H1 (cell line): ENCODE results near the gene IFITM10. TPM values are rescaled to one million over a fixed set of nuclear protein-coding genes. Genes with fewer than 3 reads are reported as not detected.
A peak's percentile ranks its signal among the peaks of the same experiment; 100 is the strongest.

Experiments used
- CTCF ChIA-PET: fragments of 300-600 bp; sonication (Branson Sonifier 250); formaldehyde crosslinking; loops from one replicate; lab custom pipeline; 2021; ENCODE audit not compliant: partially characterized antibody; lab: Charles Lee
- POLR2A ChIA-PET: fragments of 300-600 bp; sonication (Branson Sonifier 250); formaldehyde crosslinking; loops from one replicate; lab custom pipeline; 2021; ENCODE audit warnings: inconsistent platforms; ENCODE audit not compliant: partially characterized antibody; lab: Charles Lee
- DNase-seq, 2 experiments: peaks; one replicate each; pipeline versions ENCODE4 v3.0.0 to v3.0.0-alpha.2; 2010 to 2022; ENCODE audit warnings: low spot score in 2 of 2, low read depth in 1 of 2, mixed read lengths in 1 of 2
- FAIRE-seq: peaks from 2 replicates; lab custom pipeline; 2011; peaks lifted over from hg19 to GRCh38; lab: Jason Lieb, UNC
- H2AFZ ChIP-seq: 2 replicates; pipeline ENCODE4 v1.8.1; 2012; ENCODE audit warnings: low read length, inconsistent platforms
- H2AK5ac ChIP-seq: 2 replicates; pipeline ENCODE4 v1.6.1; 2013; ENCODE audit warnings: low read depth, low read length
- H2BK120ac ChIP-seq: replicated peaks from 2 replicates; pipeline ENCODE3; 2013; ENCODE audit warnings: low read depth, low read length, inconsistent platforms
- H2BK12ac ChIP-seq: 2 replicates; pipeline ENCODE4 v1.6.1; 2013; ENCODE audit warnings: low read depth, low read length
- H2BK15ac ChIP-seq: 2 replicates; pipeline ENCODE4 v1.6.1; 2013; ENCODE audit warnings: low read length
- H2BK20ac ChIP-seq: 2 replicates; pipeline ENCODE4 v1.6.1; 2013; ENCODE audit warnings: low read length
- H2BK5ac ChIP-seq: 2 replicates; pipeline ENCODE4 v1.6.1; 2013; ENCODE audit warnings: low read depth, low read length
- H3K14ac ChIP-seq: 2 replicates; pipeline ENCODE4 v1.6.1; 2013; ENCODE audit warnings: inconsistent platforms; ENCODE audit not compliant: insufficient read length
- H3K18ac ChIP-seq: 2 replicates; pipeline ENCODE4 v1.6.1; 2013; ENCODE audit warnings: low read length; ENCODE audit errors: extremely low read depth
- H3K23ac ChIP-seq: 2 replicates; pipeline ENCODE4 v1.6.1; 2013; ENCODE audit warnings: inconsistent platforms; ENCODE audit not compliant: insufficient read length
- H3K23me2 ChIP-seq: 2 replicates; pipeline ENCODE4 v1.6.1; 2013; ENCODE audit warnings: low read depth, low read length
- H3K27ac ChIP-seq: 2 replicates; pipeline ENCODE4 v1.6.1; 2011; ENCODE audit warnings: low read depth, low read length, inconsistent platforms
- H3K27me3 ChIP-seq, 4 experiments: replicated peaks in 1 of 4; 1 replicate in 1 of 4; 2 replicates in 3 of 4; pipeline versions ENCODE4 v1.6.1 to v1.8.1; 2011 to 2013; ENCODE audit warnings: low read length in 3 of 4, mild to moderate bottlenecking in 3 of 4, inconsistent platforms in 2 of 4, mixed read lengths in 2 of 4, moderate library complexity in 1 of 4; ENCODE audit not compliant: control insufficient read depth in 3 of 4, insufficient read depth in 3 of 4; ENCODE audit errors: extremely low read depth in 1 of 4
- H3K36me3 ChIP-seq, 4 experiments: 2 replicates each; pipeline versions ENCODE4 v1.6.1 to v1.8.1; 2011 to 2013; ENCODE audit warnings: mild to moderate bottlenecking in 4 of 4, low read length in 3 of 4, moderate library complexity in 2 of 4, control low read depth in 1 of 4, inconsistent platforms in 1 of 4; ENCODE audit not compliant: insufficient read depth in 4 of 4, control insufficient read depth in 2 of 4
- H3K4ac ChIP-seq: replicated peaks from 2 replicates; pipeline ENCODE3; 2013; ENCODE audit warnings: low read length, low read depth, mixed read lengths, inconsistent platforms; ENCODE audit not compliant: insufficient read length
- H3K4me1 ChIP-seq, 4 experiments: replicated peaks in 1 of 4; 1 replicate in 1 of 4; 2 replicates in 3 of 4; pipeline versions ENCODE4 v1.6.1 to v1.8.1; 2011 to 2013; ENCODE audit warnings: low read length in 3 of 4, inconsistent platforms in 2 of 4, mixed read lengths in 1 of 4; ENCODE audit not compliant: insufficient read depth in 4 of 4, control insufficient read depth in 3 of 4
- H3K4me2 ChIP-seq, 2 experiments: 2 replicates each; pipeline versions ENCODE4 v1.6.1 to v1.8.1; 2011 to 2013; ENCODE audit warnings: low read depth in 2 of 2, low read length in 2 of 2, control low read depth in 1 of 2, inconsistent platforms in 1 of 2, mild to moderate bottlenecking in 1 of 2; ENCODE audit not compliant: insufficient read depth in 1 of 2
- H3K4me3 ChIP-seq, 4 experiments: fragments of 200-600, 300-600 bp in 1 of 4; sonication (generic), shearing (Covaris generic), sonication (Bioruptor Twin) in 1 of 4; 2 replicates each; pipeline versions ENCODE4 v1.5.1 to v1.8.1; 2011 to 2016; ENCODE audit warnings: low read length in 4 of 4, low read depth in 3 of 4, control low read depth in 2 of 4, inconsistent platforms in 2 of 4, mild to moderate bottlenecking in 2 of 4, mixed read lengths in 1 of 4, moderate library complexity in 1 of 4; ENCODE audit not compliant: insufficient read depth in 2 of 4; ENCODE audit errors: extremely low read depth in 1 of 4
- H3K56ac ChIP-seq: replicated peaks from 2 replicates; pipeline ENCODE3; 2013; ENCODE audit warnings: low read depth, mild to moderate bottlenecking, mixed read lengths, low read length, inconsistent platforms; ENCODE audit not compliant: insufficient read length
- H3K79me1 ChIP-seq: 2 replicates; pipeline ENCODE4 v1.6.1; 2013; ENCODE audit warnings: low read depth, low read length, control low read depth
- H3K79me2 ChIP-seq, 2 experiments: 2 replicates each; pipeline versions ENCODE4 v1.6.1 to v1.8.1; 2012 to 2013; ENCODE audit warnings: low read length in 2 of 2, mild to moderate bottlenecking in 2 of 2, inconsistent platforms in 1 of 2; ENCODE audit not compliant: insufficient read depth in 2 of 2, control insufficient read depth in 1 of 2
- H3K9ac ChIP-seq, 4 experiments: replicated peaks in 1 of 4; 1 replicate in 1 of 4; 2 replicates in 3 of 4; pipeline versions ENCODE4 v1.6.1 to v1.8.1; 2011 to 2013; ENCODE audit warnings: low read depth in 3 of 4, low read length in 3 of 4, control low read depth in 2 of 4, mild to moderate bottlenecking in 2 of 4, moderate library complexity in 2 of 4, inconsistent platforms in 1 of 4; ENCODE audit errors: extremely low read depth in 1 of 4
- H3K9me3 ChIP-seq, 2 experiments: 2 replicates each; pipeline versions ENCODE4 v1.6.1 to v1.8.1; 2012 to 2013; ENCODE audit warnings: mild to moderate bottlenecking in 2 of 2, moderate library complexity in 2 of 2, control low read depth in 1 of 2, inconsistent platforms in 1 of 2, low read depth in 1 of 2, low read length in 1 of 2, mixed read lengths in 1 of 2; ENCODE audit not compliant: insufficient read depth in 2 of 2
- H4K20me1 ChIP-seq, 2 experiments: replicated peaks in 1 of 2; 2 replicates each; pipeline versions ENCODE3 to v1.8.1; 2011 to 2013; ENCODE audit warnings: inconsistent platforms in 2 of 2, low read length in 2 of 2, mild to moderate bottlenecking in 1 of 2; ENCODE audit not compliant: insufficient read depth in 2 of 2, control insufficient read depth in 1 of 2
- H4K5ac ChIP-seq: 2 replicates; pipeline ENCODE4 v1.6.1; 2013; ENCODE audit warnings: low read length, low read depth, mixed read lengths, inconsistent platforms; ENCODE audit not compliant: insufficient read length
- H4K8ac ChIP-seq: 2 replicates; pipeline ENCODE4 v1.8.0; 2013; ENCODE audit warnings: mild to moderate bottlenecking, moderate library complexity, low read length, inconsistent platforms; ENCODE audit not compliant: insufficient read depth; ENCODE audit errors: extremely low read depth
- H4K91ac ChIP-seq: replicated peaks from 2 replicates; pipeline ENCODE3; 2013; ENCODE audit warnings: low read length, mixed read lengths, inconsistent platforms; ENCODE audit not compliant: insufficient read length
- CBX5 ChIP-seq: fragments of 300-800, 300-1000 bp; sonication (generic); IDR thresholded peaks from 2 replicates; pipeline ENCODE4 v1.7.1; 2016; ENCODE audit warnings: antibody characterized with exemption, low read length, low read depth
- CTBP2 ChIP-seq: IDR thresholded peaks from 2 replicates; pipeline ENCODE4 v1.7.0; 2011; ENCODE audit warnings: borderline replicate concordance, mild to moderate bottlenecking, moderate library complexity, mixed read lengths, low read length; ENCODE audit not compliant: insufficient read depth, insufficient read length
- EGR1 ChIP-seq: IDR thresholded peaks from 2 replicates; pipeline ENCODE4 v1.6.1; 2011; ENCODE audit warnings: low read depth, low read length, borderline replicate concordance
- EZH2 ChIP-seq: fragments of 200-600 bp; sonication (generic); IDR thresholded peaks from 2 replicates; pipeline ENCODE4 v1.7.1; 2012; ENCODE audit warnings: low read depth, mild to moderate bottlenecking, moderate library complexity, low read length, inconsistent platforms; ENCODE audit not compliant: severe bottlenecking
- RAD21 ChIP-seq, 2 experiments: IDR thresholded peaks in 1 of 2; conservative IDR thresholded peaks in 1 of 2; 2 replicates each; pipeline ENCODE4 v1.6.1; 2011; ENCODE audit warnings: low read depth in 2 of 2, low read length in 2 of 2, improper control_type of control experiment in 1 of 2, inconsistent platforms in 1 of 2, mild to moderate bottlenecking in 1 of 2, moderate library complexity in 1 of 2
- RXRA ChIP-seq: IDR thresholded peaks from 2 replicates; pipeline ENCODE4 v1.6.1; 2011; ENCODE audit warnings: low read depth, mild to moderate bottlenecking, low read length, moderate library complexity; ENCODE audit not compliant: insufficient read depth
- SIN3A ChIP-seq, 2 experiments: IDR thresholded peaks in 1 of 2; conservative IDR thresholded peaks in 1 of 2; 2 replicates each; pipeline ENCODE4 v1.6.1; 2011 to 2012; ENCODE audit warnings: low read length in 2 of 2, improper control_type of control experiment in 1 of 2, low read depth in 1 of 2, mild to moderate bottlenecking in 1 of 2
- SIX5 ChIP-seq: IDR thresholded peaks from 2 replicates; pipeline ENCODE4 v1.6.1; 2011; ENCODE audit warnings: mild to moderate bottlenecking, low read depth, low read length
- SP4 ChIP-seq: IDR thresholded peaks from 2 replicates; pipeline ENCODE4 v1.6.1; 2012; ENCODE audit warnings: low read length, inconsistent platforms
- SRF ChIP-seq: IDR thresholded peaks from 2 replicates; pipeline ENCODE4 v1.6.1; 2011; ENCODE audit warnings: mild to moderate bottlenecking, low read depth, low read length, moderate library complexity
- SUZ12 ChIP-seq: fragments of 200-600 bp; sonication (generic); IDR thresholded peaks from 2 replicates; pipeline ENCODE4 v1.6.1; 2012; ENCODE audit warnings: mild to moderate bottlenecking, inconsistent platforms, low read length, moderate library complexity, mixed read lengths
- TEAD4 ChIP-seq: IDR thresholded peaks from 2 replicates; pipeline ENCODE4 v1.6.1; 2012; ENCODE audit warnings: low read depth, low read length, inconsistent platforms, mixed read lengths
- YY1 ChIP-seq: IDR thresholded peaks from 2 replicates; pipeline ENCODE4 v1.6.1; 2011; ENCODE audit warnings: low read depth, mild to moderate bottlenecking, low read length
- WGBS, 2 experiments: shearing (Covaris generic) in 1 of 2; methylation state at CpG; one replicate each; pipeline versions ENCODE4 v1.1.6 to v1.1.7; 2013 to 2015; ENCODE audit warnings: low lambda C conversion rate in 2 of 2, mixed read lengths in 2 of 2, inconsistent platforms in 1 of 2, low coverage in 1 of 2, missing lambda C conversion rate in 1 of 2; ENCODE audit not compliant: insufficient replicate concordance in 2 of 2, insufficient coverage in 1 of 2, insufficient read length in 1 of 2; ENCODE audit errors: extremely low coverage in 1 of 2, missing lambda C conversion rate in 1 of 2; 5-methylcytosine and 5-hydroxymethylcytosine counted together
- polyA plus RNA-seq, 7 experiments: library from polyadenylated mRNA; depleted of rRNA in 3 of 7; stranded (reverse) in 5 of 7; unstranded in 2 of 7; fragments of >200 nt in 5 of 7; fragments of 200-250 nt in 2 of 7; gene quantifications; 1 replicate in 5 of 7; 2 replicates in 1 of 7; 4 replicates in 1 of 7; pipeline versions ENCODE4 v1.2.1 to v1.2.3, GENCODE V29; 2011 to 2013; ENCODE audit warnings: missing spikeins in 2 of 7, mixed read lengths in 2 of 7
- total RNA-seq: library from RNA; stranded (reverse); fragmentation: NEBNext Ultra II Directional; extraction: Animal tissue kit (Norgen Biotek cat#: 25700); gene quantifications from 2 replicates; pipeline ENCODE4 v1.2.1, GENCODE V29; 2021

The IFITM10 gene
- total and polyA plus RNA-seq, 2 of the 8 experiments (the other 6 are each of a cell fraction or from before 2014, with no cell fraction given), result 0.08 to 0.22 TPM

- Histone ChIP-seq H4K91ac (no peak overlapping the region), H3K4me2 (no peak overlapping the region), H3K56ac (no peak overlapping the region), H3K27ac (no peak overlapping the region), H4K5ac (no peak overlapping the region), H2AFZ (no peak overlapping the region), H3K4me3 (no peak overlapping the region), H4K20me1 (no peaks in the 10 kb centered on the region), H3K79me2 (no peaks in the 10 kb centered on the region), H3K4ac (no peak overlapping the region), H3K23me2 (peaks cover 3% of the 10 kb centered on the region; the same call in 1 of the 2 replicates), H3K14ac (no peak overlapping the region), H3K36me3 (no peaks in the 10 kb centered on the region), H3K4me1 (peaks cover 5 to 20% (median 11%) of the 10 kb centered on the region in 4 experiments), H3K9me3 (no peaks in the 10 kb centered on the region), H3K23ac (no peak overlapping the region), H2BK5ac (no peak overlapping the region), H4K8ac (peak overlapping the region; percentile 57), H3K9ac (no peak overlapping the region), H2AK5ac (no peak overlapping the region), H2BK15ac (no peak overlapping the region), H3K27me3 (no peaks in the 10 kb centered on the region; a peak in 1 of 7 replicates), H2BK12ac (0 out of 2 replicates have a peak overlapping the region, but pooled peaks have one; percentile 19), H2BK20ac (no peak overlapping the region), H3K79me1 (no peaks in the 10 kb centered on the region), H2BK120ac (no peak overlapping the region), H3K18ac (no peak overlapping the region)
- CTCF ChIA-PET, result interaction anchor here (2.4 kb wide), 1 partner anchor 58 kb away, joined by 13 read pairs; no protein-coding TSS in a partner anchor
- 89% methylated on average over 10 of the region's 12 CpGs; no CpG with 5 or more reads in 1 of the 2 experiments for WGBS, 2 experiments
- POLR2A ChIA-PET, result interaction anchor here (0.9 kb wide), 1 partner anchor 8 kb away, joined by 6 read pairs; no protein-coding TSS in a partner anchor
- DNase-seq (no peak), FAIRE-seq (no peak)
- TF ChIP-seq EGR1 (no peak), TEAD4 (no peak), CBX5 (no peak), SUZ12 (no peak), RAD21 (IDR thresholded peaks at IDR 0.05 in 1 of 2, conservative IDR thresholded peaks at IDR 0.05 in 1 of 2; ENCODE audit: low read depth in 2 of 2, low read length in 2 of 2) (no peak), SRF (no peak), YY1 (no peak), SIN3A (conservative IDR thresholded peaks at IDR 0.05 in 1 of 2, IDR thresholded peaks at IDR 0.05 in 1 of 2; ENCODE audit: low read depth in 1 of 2, low read length in 2 of 2) (no peak), CTBP2 (no peak), SP4 (no peak), SIX5 (no peak), EZH2 (no peak), RXRA (no peak)
Observed at GRCh38 chr11:1774886-1775285, 24.5 kb upstream of the IFITM10 start.
